OCI-LY7 (cell line): Measurements from ENCODE around the gene H2AZ1. TPM values are rescaled to one million over a fixed set of nuclear protein-coding genes. Genes with fewer than 3 reads are reported as not detected.
"Not testable (repeated sequence)": the region's sequence is repeated elsewhere in the genome, so short reads cannot be mapped to it uniquely, and the experiment has no call there.

Experiments
- BruUV-seq: library from RNA; stranded (reverse); fragments of 400-500 nt; replicated peaks from 2 replicates; lab custom pipeline; 2021; lab: Mats Ljungman, UMichigan
- CTCF ChIA-PET: fragments of 300-600 bp; sonication (Branson Sonifier 250); formaldehyde crosslinking; loops from one replicate; lab custom pipeline; 2022; ENCODE audit warnings: antibody characterized with exemption; ENCODE audit not compliant: unreplicated experiment; lab: Charles Lee
- POLR2A ChIA-PET: fragments of 300-600 bp; sonication (Branson Sonifier 250); formaldehyde crosslinking; loops from one replicate; lab custom pipeline; 2022; ENCODE audit warnings: antibody characterized with exemption; lab: Charles Lee
- DNase-seq: peaks from one replicate; pipeline ENCODE4 v3.0.0-alpha.2; 2015; ENCODE audit warnings: low spot score
- H2AFZ ChIP-seq: fragments of 200-600 bp; sonication (generic), shearing (Covaris generic); 2 replicates; pipeline ENCODE4 v1.6.1; 2014; ENCODE audit warnings: mild to moderate bottlenecking, antibody characterized with exemption, low read length, moderate library complexity
- H3K27ac ChIP-seq: fragments of 200-600 bp; sonication (generic); 2 replicates; pipeline ENCODE4 v1.5.1; 2014; ENCODE audit warnings: mixed run types, low read depth, mild to moderate bottlenecking, moderate library complexity, low read length, inconsistent platforms; ENCODE audit not compliant: poor library complexity, severe bottlenecking
- H3K36me3 ChIP-seq: fragments of 200-600 bp; sonication (generic); 2 replicates; pipeline ENCODE4 v1.6.1; 2014; ENCODE audit warnings: mild to moderate bottlenecking, antibody characterized with exemption, low read length, moderate library complexity, mixed read lengths; ENCODE audit not compliant: insufficient read depth
- H3K4me1 ChIP-seq: fragments of 200-600 bp; sonication (generic); 2 replicates; pipeline ENCODE4 v1.5.1; 2014; ENCODE audit warnings: mild to moderate bottlenecking, low read length; ENCODE audit not compliant: insufficient read depth, poor library complexity, severe bottlenecking
- H3K4me2 ChIP-seq: fragments of 200-600 bp; sonication (generic); 2 replicates; pipeline ENCODE4 v1.6.1; 2014; ENCODE audit warnings: mild to moderate bottlenecking, low read length
- H3K4me3 ChIP-seq: fragments of 200-600 bp; sonication (generic); 2 replicates; pipeline ENCODE4 v1.5.1; 2014; ENCODE audit warnings: mild to moderate bottlenecking, low read depth, low read length; ENCODE audit not compliant: poor library complexity, severe bottlenecking
- H3K79me2 ChIP-seq: fragments of 200-600 bp; sonication (generic); 2 replicates; pipeline ENCODE4 v1.6.1; 2016; ENCODE audit warnings: low read depth, mild to moderate bottlenecking, low read length, moderate library complexity, mixed read lengths; ENCODE audit not compliant: insufficient read depth
- H3K9me2 ChIP-seq: fragments of 200-600 bp; sonication (generic); 2 replicates; pipeline ENCODE4 v1.6.1; 2016; ENCODE audit warnings: mild to moderate bottlenecking, low read length, mixed read lengths; ENCODE audit not compliant: insufficient read depth
- H3K9me3 ChIP-seq: fragments of 200-600 bp; sonication (generic); 2 replicates; pipeline ENCODE4 v1.6.1; 2014; ENCODE audit warnings: mild to moderate bottlenecking, mixed run types, low read length, mixed read lengths
- H4K20me1 ChIP-seq: fragments of 200-600 bp; sonication (generic); 2 replicates; pipeline ENCODE4 v1.6.1; 2014; ENCODE audit warnings: mild to moderate bottlenecking, antibody characterized with exemption, low read length, moderate library complexity, mixed read lengths; ENCODE audit not compliant: insufficient read depth
- CTCF ChIP-seq: fragments of 200-600 bp; sonication (generic); conservative IDR thresholded peaks from 2 replicates; pipeline ENCODE4 v1.5.1; 2014; ENCODE audit warnings: mild to moderate bottlenecking, antibody characterized with exemption, low read length, moderate library complexity, mixed read lengths
- EZH2phosphoT487 ChIP-seq: fragments of 200-600 bp; sonication (generic); IDR thresholded peaks from 2 replicates; pipeline ENCODE4 v1.6.1; 2018; ENCODE audit warnings: low read depth, borderline replicate concordance, mild to moderate bottlenecking, mixed run types, antibody characterized with exemption, low read length, moderate library complexity, mixed read lengths
- intact Hi-C: fragments of 100-400 bp; cut with micrococcal nuclease; formaldehyde crosslinking; loops from one replicate; pipeline ENCODE4 v1.10.0; 2022; ENCODE audit not compliant: unreplicated experiment
- total RNA-seq, 2 experiments: library from RNA; depleted of rRNA in 1 of 2; stranded (reverse); fragments of >200 nt in 1 of 2; shearing (Covaris generic) in 1 of 2; gene quantifications; 2 replicates each; pipeline ENCODE4 v1.2.3, GENCODE V29; 2014 to 2022

Gene H2AZ1
- total RNA-seq, 2 experiments from 2014 or later, result 1,106 to 1,147 TPM

GRCh38 chr4:99965173-99965572 lies 15.1 kb upstream of the H2AZ1 start:
- Histone ChIP-seq H3K36me3 (no peaks in the 10 kb centered on the region), H3K27ac (no peak overlapping the region), H3K4me1 (no peaks in the 10 kb centered on the region), H3K9me3 (no peaks in the 10 kb centered on the region), H3K4me3 (no peak overlapping the region), H2AFZ (no peak overlapping the region), H3K79me2 (no peaks in the 10 kb centered on the region), H4K20me1 (no peaks in the 10 kb centered on the region), H3K9me2 (no peaks in the 10 kb centered on the region), H3K4me2 (no peak overlapping the region)
- ChIA-PET POLR2A (no interaction called here), CTCF (no interaction called here)
- BruUV-seq, result no TSS peak
- TF ChIP-seq EZH2phosphoT487 (no peak), CTCF (no peak)
- intact Hi-C loops, result no loop called here
- no peak for DNase-seq

GRCh38 chr4:99961711-99962110 lies 11.6 kb upstream of the H2AZ1 start:
- H3K79me2 ChIP-seq, result no peaks in the 10 kb centered on the region
- no peaks in the 10 kb centered on the region for H3K4me1 ChIP-seq
- POLR2A ChIA-PET, result interaction anchor here (0.5 to 1.4 kb wide), 6 partner anchors 10 to 484 kb away, joined by 3 to 4 read pairs (median 3); no protein-coding TSS in a partner anchor
- H3K9me3 ChIP-seq, result no peaks in the 10 kb centered on the region
- H3K4me3 ChIP-seq, result no peak overlapping the region
- BruUV-seq, result no TSS peak
- no peaks in the 10 kb centered on the region for H3K9me2 ChIP-seq
- H4K20me1 ChIP-seq, result no peaks in the 10 kb centered on the region
- H2AFZ ChIP-seq, result no peak overlapping the region
- H3K36me3 ChIP-seq, result no peaks in the 10 kb centered on the region
- no peak overlapping the region for H3K4me2 ChIP-seq
- no peak for DNase-seq
- intact Hi-C loops, result no loop called here
- CTCF ChIA-PET, result no interaction called here
- no peak for TF ChIP-seq EZH2phosphoT487
- TF ChIP-seq CTCF, result no peak
- no peak overlapping the region for H3K27ac ChIP-seq

- H3K9me3 ChIP-seq, result no peaks in the 10 kb centered on the region
- no peak for DNase-seq
- H3K27ac ChIP-seq, result no peak overlapping the region
- no peaks in the 10 kb centered on the region for H3K36me3 ChIP-seq
- H4K20me1 ChIP-seq, result no peaks in the 10 kb centered on the region
- no peaks in the 10 kb centered on the region for H3K9me2 ChIP-seq
- TF ChIP-seq EZH2phosphoT487, result no peak
- no peak for TF ChIP-seq CTCF
- ChIA-PET CTCF (no interaction called here), POLR2A (no interaction called here)
- BruUV-seq, result no TSS peak
- H3K4me1 ChIP-seq, result no peaks in the 10 kb centered on the region
- H3K4me3 ChIP-seq, result no peak overlapping the region
- intact Hi-C loops, result no loop called here
- H2AFZ ChIP-seq, result no peak overlapping the region
- H3K79me2 ChIP-seq, result no peaks in the 10 kb centered on the region
- H3K4me2 ChIP-seq, result no peak overlapping the region
Observed at GRCh38 chr4:99960648-99961047, 10.6 kb upstream of the H2AZ1 start.

GRCh38 chr4:99958207-99958606 lies 8.1 kb upstream of the H2AZ1 start:
- H3K4me3 ChIP-seq, H3K79me2 ChIP-seq, H3K9me3 ChIP-seq, H3K27ac ChIP-seq, H3K4me2 ChIP-seq, H4K20me1 ChIP-seq, H3K4me1 ChIP-seq, intact Hi-C loops, H3K9me2 ChIP-seq, H3K36me3 ChIP-seq, BruUV-seq, H2AFZ ChIP-seq, DNase-seq, CTCF ChIA-PET: not testable (repeated sequence)
- POLR2A ChIA-PET, result interaction anchor here (0.6 kb wide), 1 partner anchor 755 kb away, joined by 4 read pairs; no protein-coding TSS in a partner anchor
